DMS53 (cell line): ENCODE results near the gene CD200R1L.
A peak's percentile ranks its signal among the peaks of the same experiment; 100 is the strongest.

Experiments used
- DNase-seq: peaks from one replicate; lab custom pipeline; 2025; lab: John Stamatoyannopoulos, UW

Gene CD200R1L

GRCh38 chr3:112786881-112787579, 59.6 kb downstream of the CD200R1L start:
- DNase-seq, result no peak

- no peak for DNase-seq
Observed at GRCh38 chr3:112786002-112786590, 60.6 kb downstream of the CD200R1L start.

GRCh38 chr3:112785321-112786001, 61.2 kb downstream of the CD200R1L start:
- no peak for DNase-seq

- no peak for DNase-seq
Observed at GRCh38 chr3:112782491-112782890, 64.2 kb downstream of the CD200R1L start.

GRCh38 chr3:112781599-112781998, 65.1 kb downstream of the CD200R1L start:
- DNase-seq, result no peak

GRCh38 chr3:112779558-112780480, 66.8 kb downstream of the CD200R1L start:
- peak; percentile 30 for DNase-seq

- DNase-seq, result no peak
Observed at GRCh38 chr3:112779011-112779410, 67.7 kb downstream of the CD200R1L start.

- no peak for DNase-seq
Observed at GRCh38 chr3:112778353-112778948, 68.2 kb downstream of the CD200R1L start.

- no peak for DNase-seq
Observed at GRCh38 chr3:112777811-112778210, 68.9 kb downstream of the CD200R1L start.

- no peak for DNase-seq
Observed at GRCh38 chr3:112776836-112777235, 69.8 kb downstream of the CD200R1L start.

GRCh38 chr3:112776000-112776399, 70.7 kb downstream of the CD200R1L start:
- no peak for DNase-seq

GRCh38 chr3:112775011-112775742, 71.5 kb downstream of the CD200R1L start:
- no peak for DNase-seq

GRCh38 chr3:112774293-112774926, 72.3 kb downstream of the CD200R1L start:
- DNase-seq, result peak; percentile 42

GRCh38 chr3:112773864-112774263, 72.8 kb downstream of the CD200R1L start:
- peak; percentile 44 for DNase-seq

GRCh38 chr3:112770951-112771350, 75.7 kb downstream of the CD200R1L start:
- no peak for DNase-seq

GRCh38 chr3:112770032-112770626, 76.5 kb downstream of the CD200R1L start:
- peak; percentile 4 for DNase-seq

- no peak for DNase-seq
Observed at GRCh38 chr3:112769286-112769978, 77.2 kb downstream of the CD200R1L start.

- no peak for DNase-seq
Observed at GRCh38 chr3:112767777-112768176, 78.9 kb downstream of the CD200R1L start.

- no peak for DNase-seq
Observed at GRCh38 chr3:112767177-112767576, 79.5 kb downstream of the CD200R1L start.
